GM10266 (cell line): ENCODE measurements around the gene HLA-DQB1.
"Not testable (repeated sequence)": the region's sequence is repeated elsewhere in the genome, so short reads cannot be mapped to it uniquely, and the experiment has no call there.

ENCODE experiments used
- DNase-seq: peaks from one replicate; pipeline ENCODE4 v3.0.0; 2012; ENCODE audit errors: extremely low spot score
- TF ChIP-seq, protein P1 (sequence below): IDR thresholded peaks from 2 replicates; pipeline ENCODE4 v1.5.1; 2012; ENCODE audit warnings: mild to moderate bottlenecking, low read depth; ENCODE audit not compliant: control insufficient read depth, insufficient read depth; ENCODE audit errors: missing control alignments

Gene HLA-DQB1

DNA sequence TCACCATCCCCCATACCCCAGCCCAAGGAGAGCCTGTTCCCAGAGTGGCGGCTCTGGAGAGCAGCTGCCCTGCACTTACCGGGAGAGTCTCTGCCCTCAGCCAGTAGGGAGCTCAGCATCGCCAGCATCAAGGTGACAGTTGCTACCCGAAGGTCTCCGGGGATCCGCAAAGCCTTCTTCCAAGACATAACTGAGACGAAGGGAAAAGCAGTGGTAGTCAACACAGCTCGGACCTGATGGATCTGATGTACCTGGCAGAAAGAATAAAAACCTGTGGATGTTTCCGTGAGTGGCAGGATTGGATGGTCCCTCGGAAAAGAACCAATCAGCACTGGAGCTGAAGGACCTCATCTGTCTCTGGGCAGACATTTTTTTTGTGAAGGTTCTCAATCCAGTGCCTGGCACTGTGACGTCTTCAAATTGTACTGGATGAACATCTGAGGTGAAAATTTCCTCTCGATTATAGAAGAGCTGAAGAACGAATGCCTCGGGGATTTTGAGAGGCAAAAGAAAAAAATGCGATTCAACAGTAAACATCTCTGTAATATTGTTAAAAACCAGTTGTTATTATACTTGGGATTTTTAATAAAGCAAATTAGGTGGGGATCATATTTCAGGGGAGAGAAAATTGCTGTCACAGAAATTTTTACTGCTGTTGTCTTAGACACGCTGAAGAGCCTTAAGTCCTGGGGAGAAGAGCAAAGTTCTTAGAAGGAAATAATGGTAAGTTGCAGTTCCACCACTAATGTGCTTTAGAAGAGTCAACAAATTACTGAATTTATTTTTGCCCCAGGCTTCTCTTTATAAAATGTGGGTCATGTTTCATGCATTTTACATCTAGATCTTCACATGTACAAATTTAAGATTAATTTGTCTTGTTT lies at the start of gene HLA-DQB1:
TSS of gene HLA-DQB1 (minus strand) at position 238 of the 881 bp plus-strand sequence. CDS start at position 188, 50 bp downstream.
- TF ChIP-seq, protein P1, sequence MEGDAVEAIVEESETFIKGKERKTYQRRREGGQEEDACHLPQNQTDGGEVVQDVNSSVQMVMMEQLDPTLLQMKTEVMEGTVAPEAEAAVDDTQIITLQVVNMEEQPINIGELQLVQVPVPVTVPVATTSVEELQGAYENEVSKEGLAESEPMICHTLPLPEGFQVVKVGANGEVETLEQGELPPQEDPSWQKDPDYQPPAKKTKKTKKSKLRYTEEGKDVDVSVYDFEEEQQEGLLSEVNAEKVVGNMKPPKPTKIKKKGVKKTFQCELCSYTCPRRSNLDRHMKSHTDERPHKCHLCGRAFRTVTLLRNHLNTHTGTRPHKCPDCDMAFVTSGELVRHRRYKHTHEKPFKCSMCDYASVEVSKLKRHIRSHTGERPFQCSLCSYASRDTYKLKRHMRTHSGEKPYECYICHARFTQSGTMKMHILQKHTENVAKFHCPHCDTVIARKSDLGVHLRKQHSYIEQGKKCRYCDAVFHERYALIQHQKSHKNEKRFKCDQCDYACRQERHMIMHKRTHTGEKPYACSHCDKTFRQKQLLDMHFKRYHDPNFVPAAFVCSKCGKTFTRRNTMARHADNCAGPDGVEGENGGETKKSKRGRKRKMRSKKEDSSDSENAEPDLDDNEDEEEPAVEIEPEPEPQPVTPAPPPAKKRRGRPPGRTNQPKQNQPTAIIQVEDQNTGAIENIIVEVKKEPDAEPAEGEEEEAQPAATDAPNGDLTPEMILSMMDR: no peak
- DNase-seq: peak; percentile 81

DNA sequence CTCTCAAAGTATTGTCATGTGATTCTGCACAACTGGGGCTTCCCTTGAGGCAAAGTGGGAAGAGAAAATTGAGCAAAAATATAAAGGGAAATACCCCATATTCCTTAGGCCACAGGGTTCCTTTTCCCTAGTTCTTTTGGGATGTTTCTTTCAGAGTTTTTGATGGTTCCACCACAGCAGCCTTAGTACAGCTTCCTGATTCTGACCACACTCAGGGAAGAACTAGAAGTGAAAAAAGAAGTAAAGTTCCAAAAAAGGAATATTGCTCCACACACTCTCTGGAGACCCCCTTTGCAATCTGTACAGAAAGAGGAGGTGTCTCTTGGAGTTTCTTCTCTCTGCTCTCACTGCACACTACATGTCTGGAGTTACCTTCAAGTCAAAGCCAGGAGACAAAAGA lies 46.8 kb upstream of the HLA-DQB1 start:
- DNase-seq: no peak
- TF ChIP-seq, protein P1: no peak

DNA sequence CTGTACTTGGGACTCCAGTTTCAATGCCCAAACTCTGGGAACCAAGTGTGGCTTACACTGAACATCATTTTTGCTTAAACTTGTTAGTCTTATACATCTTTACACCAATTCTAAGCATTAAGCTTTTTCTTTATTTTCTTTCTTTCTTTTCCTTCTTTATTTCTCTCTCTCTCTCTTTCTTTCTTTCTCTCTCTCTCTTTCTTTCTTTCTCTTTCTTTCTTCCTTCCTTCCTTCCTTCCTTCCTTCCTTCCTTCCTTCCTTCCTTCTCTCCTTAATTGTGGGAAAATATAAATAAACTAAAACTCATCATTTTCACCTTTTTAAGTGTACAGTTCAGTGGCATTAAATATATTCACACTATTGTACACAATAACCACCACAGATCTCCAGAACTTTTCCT lies 43.2 kb upstream of the HLA-DQB1 start:
- TF ChIP-seq, protein P1: no peak

DNA sequence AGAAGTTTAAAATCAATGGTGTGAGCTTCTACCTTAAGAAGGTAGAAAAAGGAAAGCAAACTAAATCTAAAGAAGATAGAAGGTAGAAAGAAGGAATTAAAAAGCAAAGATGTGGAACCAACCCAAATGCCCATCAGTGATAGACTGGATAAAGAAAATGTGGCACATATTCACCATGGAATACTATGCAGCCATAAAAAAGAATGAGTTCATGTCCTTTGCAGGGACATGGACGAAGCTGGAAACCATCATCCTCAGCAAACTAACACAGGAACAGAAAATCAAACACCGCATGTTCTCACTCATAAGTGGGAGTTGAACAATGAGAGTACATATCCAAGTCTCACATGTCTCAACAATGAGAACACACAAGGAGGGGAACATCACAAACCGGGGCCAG lies 38.7 kb upstream of the HLA-DQB1 start:
- DNase-seq: not testable (repeated sequence)

More for the DNA sequence above, 43.2 kb upstream of the HLA-DQB1 start:
- no peak for DNase-seq

DNA sequence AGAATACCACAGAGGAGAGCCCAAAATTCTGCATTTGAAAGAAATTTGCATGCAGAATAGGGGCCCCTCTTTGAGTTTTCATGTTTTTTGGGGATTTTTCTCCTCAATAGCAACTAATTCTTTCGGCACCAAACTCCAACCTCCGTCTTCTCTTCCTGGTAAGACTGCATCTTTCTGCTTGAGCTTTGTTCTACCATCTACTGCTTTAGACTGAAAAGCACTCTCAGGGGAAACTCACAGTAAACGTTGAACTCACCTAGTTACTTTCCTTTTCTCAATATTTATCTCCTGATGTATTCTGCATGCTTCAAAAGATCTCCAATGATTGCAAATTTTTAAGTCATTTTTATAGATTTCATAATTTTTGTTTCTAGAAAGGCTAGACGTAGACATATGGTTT lies 36.9 kb upstream of the HLA-DQB1 start:
- TF ChIP-seq, protein P1: no peak
- DNase-seq: no peak

DNA sequence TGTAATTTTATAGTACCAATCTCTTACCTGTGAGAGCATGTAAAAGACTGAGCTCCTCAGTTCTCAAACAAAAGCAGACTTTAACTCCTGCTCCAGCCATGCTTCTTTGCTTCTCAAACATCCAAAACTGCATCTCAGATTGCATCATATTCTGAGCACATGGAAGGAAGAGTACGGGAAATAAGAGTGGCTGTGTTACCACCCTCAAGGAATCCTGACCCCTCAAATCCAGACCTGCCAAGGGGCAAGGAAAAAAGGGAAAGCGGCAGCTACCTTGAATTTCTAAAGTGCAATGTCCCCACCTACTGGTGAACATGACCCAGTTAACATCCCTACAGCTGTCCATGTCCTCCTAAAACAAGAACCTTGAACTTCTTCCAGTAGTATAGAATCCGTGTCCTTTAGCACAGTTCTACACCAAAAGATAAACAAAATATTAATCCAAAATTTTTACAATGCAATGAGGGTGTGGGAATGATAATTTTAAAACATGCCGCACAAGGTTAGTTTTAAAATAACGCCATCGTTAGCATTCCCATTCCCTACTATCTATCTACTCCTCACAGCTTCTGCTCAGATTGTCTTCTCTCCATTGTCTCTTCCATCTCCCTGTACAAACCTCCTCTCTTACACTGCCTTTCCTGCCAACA lies 34.1 kb upstream of the HLA-DQB1 start:
- TF ChIP-seq, protein P1: peak; percentile 74
- DNase-seq: peak; percentile 17

DNA sequence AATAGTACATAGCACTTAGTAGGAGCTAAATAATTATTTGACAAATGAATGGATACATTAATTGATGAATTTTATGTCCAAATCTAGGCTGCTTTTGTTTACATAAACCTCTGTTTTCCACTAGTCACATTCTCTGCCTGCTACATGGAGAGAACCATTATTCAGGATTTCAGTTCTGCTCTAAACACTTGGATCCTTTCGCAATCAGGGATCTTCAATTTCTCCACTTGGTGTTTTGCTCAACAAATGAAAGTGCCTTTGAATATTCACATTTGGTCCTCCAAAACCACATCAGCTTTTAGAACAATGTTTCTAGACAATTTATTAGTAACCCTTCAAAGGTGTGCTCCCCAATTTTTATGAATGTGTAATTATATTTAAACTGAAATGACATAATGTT lies 30.6 kb upstream of the HLA-DQB1 start:
- no peak for DNase-seq
- TF ChIP-seq, protein P1: no peak

DNA sequence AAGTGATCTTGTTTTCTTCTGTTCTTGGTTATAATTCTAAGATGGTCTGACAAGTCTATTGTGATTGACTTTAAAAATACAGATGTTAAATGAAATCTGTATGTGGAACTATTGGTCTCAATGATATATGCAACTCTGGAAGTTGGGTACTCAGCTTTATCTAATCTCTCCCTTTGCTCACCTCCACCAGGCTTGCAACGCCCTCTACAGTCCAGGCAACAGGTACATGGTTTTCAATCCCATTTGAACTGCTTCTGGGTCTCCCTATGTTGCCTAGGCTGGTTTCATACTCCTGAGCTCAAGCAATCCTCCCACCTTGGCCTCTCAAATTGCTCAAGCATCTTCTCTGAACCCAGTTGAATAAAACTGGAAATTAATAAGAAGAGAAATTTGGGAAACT lies 25.6 kb upstream of the HLA-DQB1 start:
- TF ChIP-seq, protein P1: peak; percentile 89
- DNase-seq: peak; percentile 54
